NCI-H2171 (cell line): Measurements from ENCODE around the gene MAGEB3.
"Not testable (repeated sequence)": the region's sequence is repeated elsewhere in the genome, so short reads cannot be mapped to it uniquely, and the experiment has no call there.

ENCODE experiments used
- DNase-seq: peaks from one replicate; lab custom pipeline; 2025; lab: John Stamatoyannopoulos, UW

MAGEB3 gene

GRCh38 chrX:30230395-30230794 is at the start of gene MAGEB3:
Gene MAGEB3, plus strand, starts transcription at chrX:30230657. Its CDS starts 5,268 bp downstream, at chrX:30235925.
- DNase-seq = no peak

- no peak for DNase-seq
These were observed 49.1 kb upstream of the MAGEB3 start for GRCh38 chrX:30181353-30181752.

- DNase-seq = no peak
These were observed 46.9 kb upstream of the MAGEB3 start for GRCh38 chrX:30183554-30183953.

- DNase-seq = no peak
These were observed 40.0 kb upstream of the MAGEB3 start for GRCh38 chrX:30190426-30190825.

- not testable (repeated sequence) for DNase-seq
These were observed 36.5 kb upstream of the MAGEB3 start for GRCh38 chrX:30193910-30194309.

GRCh38 chrX:30196322-30196721 is 34.1 kb upstream of the MAGEB3 start:
- DNase-seq = no peak

- no peak for DNase-seq
These were observed 18.3 kb upstream of the MAGEB3 start for GRCh38 chrX:30212172-30212571.

GRCh38 chrX:30215357-30215843 is 15.1 kb upstream of the MAGEB3 start, which contains the start of gene MAGEB2:
Gene MAGEB2, plus strand, starts transcription at chrX:30215563. Its CDS starts 3,018 bp downstream, at chrX:30218581.
- no peak for DNase-seq

- no peak for DNase-seq
These were observed 13.0 kb upstream of the MAGEB3 start for GRCh38 chrX:30217465-30217864.

- DNase-seq = no peak
These were observed 11.1 kb upstream of the MAGEB3 start for GRCh38 chrX:30219372-30219771.

- DNase-seq = no peak
These were observed 9.8 kb upstream of the MAGEB3 start for GRCh38 chrX:30220661-30221060.

GRCh38 chrX:30224536-30224935 is 5.9 kb upstream of the MAGEB3 start:
- no peak for DNase-seq

- no peak for DNase-seq
These were observed 1.9 kb upstream of the MAGEB3 start for GRCh38 chrX:30228526-30228925.

- no peak for DNase-seq
These were observed 11.4 kb downstream of the MAGEB3 start, which contains the start of gene MAGEB4 for GRCh38 chrX:30241724-30242415. Gene MAGEB4, plus strand, starts transcription at chrX:30242000. Its CDS starts 136 bp downstream, at chrX:30242136.

GRCh38 chrX:30246769-30247489 is 16.5 kb downstream of the MAGEB3 start, which contains the start of gene MAGEB1:
Gene MAGEB1, plus strand, starts transcription at chrX:30247146. Its CDS starts 3,348 bp downstream, at chrX:30250494.
- DNase-seq = no peak

GRCh38 chrX:30248854-30249253 is 18.4 kb downstream of the MAGEB3 start:
- no peak for DNase-seq

GRCh38 chrX:30253257-30253656 is 22.8 kb downstream of the MAGEB3 start:
- DNase-seq = no peak

GRCh38 chrX:30259927-30260326 is 29.5 kb downstream of the MAGEB3 start:
- no peak for DNase-seq

GRCh38 chrX:30261012-30261411 is 30.6 kb downstream of the MAGEB3 start:
- DNase-seq = no peak

- no peak for DNase-seq
These were observed 32.3 kb downstream of the MAGEB3 start for GRCh38 chrX:30262763-30263162.

GRCh38 chrX:30270639-30271038 is 40.2 kb downstream of the MAGEB3 start:
- no peak for DNase-seq

- no peak for DNase-seq
These were observed 45.0 kb downstream of the MAGEB3 start for GRCh38 chrX:30275498-30275897.

- no peak for DNase-seq
These were observed 47.9 kb downstream of the MAGEB3 start for GRCh38 chrX:30278365-30278764.
